ENCODE results near the gene SPHK2.

The SPHK2 gene

GRCh38 chr19:48603850-48604249 is 15.5 kb upstream of the SPHK2 start:
- Histone ChIP-seq H3K36me3 (ENCODE audit: control insufficient read depth, low read length) (no peaks in the 10 kb centered on the region), H3K4me2 (ENCODE audit: low read length) (no peak overlapping the region), H3K79me2 (ENCODE audit: control insufficient read depth, low read length) (no peaks in the 10 kb centered on the region), H3K9me3 (ENCODE audit: control insufficient read depth, insufficient read depth, low read length) (no peaks in the 10 kb centered on the region), H3K4me1 (ENCODE audit: control insufficient read depth, low read length) (0 out of 2 replicates have a peak, but pooled peaks cover 1% of the 10 kb centered on the region), H3K9me2 (replicated peaks; ENCODE audit: control insufficient read depth, low read length) (no peaks in the 10 kb centered on the region), H3F3A (ENCODE audit: control insufficient read depth, insufficient read depth) (no peaks in the 10 kb centered on the region), H3K4me3 (ENCODE audit: low read length) (no peak overlapping the region), H3K27me3 (ENCODE audit: control insufficient read depth, low read length) (no peaks in the 10 kb centered on the region), H4K20me1 (ENCODE audit: control insufficient read depth, insufficient read depth, low read depth, low read length) (no peaks in the 10 kb centered on the region), H3K27ac (ENCODE audit: low read depth, low read length) (no peak overlapping the region)
- TF ChIP-seq CTCF (IDR thresholded peaks at IDR 0.05; ENCODE audit: low read depth, low read length, poor library complexity, severe bottlenecking), result no peak
- no peak for TF ChIP-seq EZH2phosphoT487 (IDR thresholded peaks at IDR 0.05; ENCODE audit: borderline replicate concordance, low read length)

GRCh38 chr19:48606463-48607358 is 12.6 kb upstream of the SPHK2 start, which contains the start of gene SPACA4:
Gene SPACA4, plus strand, starts transcription at chr19:48606742. Its CDS starts 237 bp downstream, at chr19:48606979.
- Histone ChIP-seq H3K9me3 (ENCODE audit: control insufficient read depth, insufficient read depth, low read length) (no peaks in the 10 kb centered on the region), H4K20me1 (ENCODE audit: control insufficient read depth, insufficient read depth, low read depth, low read length) (no peaks in the 10 kb centered on the region), H3K4me3 (ENCODE audit: low read length) (no peak within 1 kb of the TSS), H3K27me3 (ENCODE audit: control insufficient read depth, low read length) (no peaks in the 10 kb centered on the region), H3K4me2 (ENCODE audit: low read length) (no peak within 1 kb of the TSS), H3F3A (ENCODE audit: control insufficient read depth, insufficient read depth) (no peaks in the 10 kb centered on the region), H3K27ac (ENCODE audit: low read depth, low read length) (no peak within 1 kb of the TSS), H3K9me2 (replicated peaks; ENCODE audit: control insufficient read depth, low read length) (no peaks in the 10 kb centered on the region), H3K79me2 (ENCODE audit: control insufficient read depth, low read length) (no peaks in the 10 kb centered on the region), H3K4me1 (ENCODE audit: control insufficient read depth, low read length) (0 out of 2 replicates have a peak, but pooled peaks cover 3% of the 10 kb centered on the region), H3K36me3 (ENCODE audit: control insufficient read depth, low read length) (no peaks in the 10 kb centered on the region)
- TF ChIP-seq CTCF (IDR thresholded peaks at IDR 0.05; ENCODE audit: low read depth, low read length, poor library complexity, severe bottlenecking) (no peak), EZH2phosphoT487 (IDR thresholded peaks at IDR 0.05; ENCODE audit: borderline replicate concordance, low read length) (no peak)

- Histone ChIP-seq H4K20me1 (ENCODE audit: control insufficient read depth, insufficient read depth, low read depth, low read length) (no peaks in the 10 kb centered on the region), H3F3A (ENCODE audit: control insufficient read depth, insufficient read depth) (no peaks in the 10 kb centered on the region), H3K4me3 (ENCODE audit: low read length) (no peak overlapping the region), H3K4me1 (ENCODE audit: control insufficient read depth, low read length) (0 out of 2 replicates have a peak, but pooled peaks cover 3% of the 10 kb centered on the region), H3K9me3 (ENCODE audit: control insufficient read depth, insufficient read depth, low read length) (no peaks in the 10 kb centered on the region), H3K27me3 (ENCODE audit: control insufficient read depth, low read length) (no peaks in the 10 kb centered on the region), H3K36me3 (ENCODE audit: control insufficient read depth, low read length) (no peaks in the 10 kb centered on the region), H3K9me2 (replicated peaks; ENCODE audit: control insufficient read depth, low read length) (no peaks in the 10 kb centered on the region), H3K27ac (ENCODE audit: low read depth, low read length) (no peak overlapping the region), H3K4me2 (ENCODE audit: low read length) (no peak overlapping the region), H3K79me2 (ENCODE audit: control insufficient read depth, low read length) (no peaks in the 10 kb centered on the region)
- TF ChIP-seq CTCF (IDR thresholded peaks at IDR 0.05; ENCODE audit: low read depth, low read length, poor library complexity, severe bottlenecking) (no peak), EZH2phosphoT487 (IDR thresholded peaks at IDR 0.05; ENCODE audit: borderline replicate concordance, low read length) (no peak)
These were observed 11.9 kb upstream of the SPHK2 start for GRCh38 chr19:48607359-48607755.

Data from DOHH2 (cell line).